HG03354 (cell line): ENCODE data around the gene EDAR.

Source experiments
- ATAC-seq: cut with Tn5 transposase; IDR thresholded peaks from one replicate; pipeline ENCODE4 v1.9.1; 2021; ENCODE audit warnings: mild to moderate bottlenecking; ENCODE audit not compliant: unreplicated experiment, poor library complexity, severe bottlenecking

Gene EDAR

GRCh38 chr2:109006971-109007370 lies 18.0 kb upstream of the EDAR start:
- ATAC-seq = no peak

GRCh38 chr2:109005686-109006204 lies 16.7 kb upstream of the EDAR start:
- ATAC-seq = no peak

GRCh38 chr2:109001201-109001600 lies 12.2 kb upstream of the EDAR start:
- no peak for ATAC-seq

GRCh38 chr2:109000738-109001137 lies 11.7 kb upstream of the EDAR start:
- no peak for ATAC-seq

- ATAC-seq = no peak
These were observed 9.9 kb upstream of the EDAR start for GRCh38 chr2:108998911-108999310.

- no peak for ATAC-seq
These were observed 5.2 kb upstream of the EDAR start for GRCh38 chr2:108994178-108994577.

GRCh38 chr2:108993095-108993937 lies 4.3 kb upstream of the EDAR start:
- no peak for ATAC-seq

- no peak for ATAC-seq
These were observed 784 bp downstream of the EDAR start for GRCh38 chr2:108988076-108988795.

- ATAC-seq = no peak
These were observed 2.0 kb downstream of the EDAR start for GRCh38 chr2:108986916-108987510.

- no peak for ATAC-seq
These were observed 5.4 kb downstream of the EDAR start for GRCh38 chr2:108983610-108984009.

GRCh38 chr2:108983061-108983460 lies 6.0 kb downstream of the EDAR start:
- ATAC-seq = no peak

- no peak for ATAC-seq
These were observed 6.8 kb downstream of the EDAR start for GRCh38 chr2:108982259-108982679.

GRCh38 chr2:108981846-108982245 lies 7.2 kb downstream of the EDAR start:
- ATAC-seq = no peak

- ATAC-seq = no peak
These were observed 8.9 kb downstream of the EDAR start for GRCh38 chr2:108980076-108980475.

GRCh38 chr2:108979461-108979860 lies 9.6 kb downstream of the EDAR start:
- no peak for ATAC-seq

- ATAC-seq = no peak
These were observed 10.3 kb downstream of the EDAR start for GRCh38 chr2:108978709-108979111.

- ATAC-seq = no peak
These were observed 13.2 kb downstream of the EDAR start for GRCh38 chr2:108975613-108976435.

GRCh38 chr2:108974674-108975073 lies 14.3 kb downstream of the EDAR start:
- no peak for ATAC-seq

GRCh38 chr2:108972663-108973062 lies 16.4 kb downstream of the EDAR start:
- no peak for ATAC-seq
